Activated CD4-positive, alpha-beta memory T cell treated with anti-CD3 and anti-CD28 coated beads for 36 hours (primary cell): ENCODE results near the gene RIPOR2. TPM values are rescaled to one million over a fixed set of nuclear protein-coding genes. Genes with fewer than 3 reads are reported as not detected.
A peak's percentile ranks its signal among the peaks of the same experiment; 100 is the strongest.
"Not testable (repeated sequence)": the region's sequence is repeated elsewhere in the genome, so short reads cannot be mapped to it uniquely, and the experiment has no call there.

Experiments
- CTCF ChIA-PET: fragments of 350-600 bp; sonication (Branson Sonifier 250); formaldehyde crosslinking; loops from one replicate; lab custom pipeline; 2021; ENCODE audit warnings: antibody characterized with exemption, inconsistent platforms; lab: Charles Lee
- POLR2A ChIA-PET: fragments of 350-600 bp; sonication (Branson Sonifier 250); formaldehyde crosslinking; loops from one replicate; lab custom pipeline; 2021; ENCODE audit warnings: antibody characterized with exemption; lab: Charles Lee
- DNase-seq: peaks from one replicate; pipeline ENCODE4 v3.0.0-alpha.2; 2020
- H3K27ac Mint-ChIP-seq: one replicate; pipeline ENCODE4 v1.8.0; 2021; ENCODE audit warnings: mixed read lengths
- H3K27me3 Mint-ChIP-seq: one replicate; pipeline ENCODE4 v1.8.0; 2021; ENCODE audit warnings: mixed read lengths
- H3K36me3 Mint-ChIP-seq: one replicate; pipeline ENCODE4 v1.8.0; 2021; ENCODE audit warnings: mixed read lengths
- H3K4me1 Mint-ChIP-seq: one replicate; pipeline ENCODE4 v1.8.0; 2021; ENCODE audit warnings: low read depth, mixed read lengths
- H3K4me3 Mint-ChIP-seq: one replicate; pipeline ENCODE4 v1.8.0; 2021; ENCODE audit warnings: mild to moderate bottlenecking, mixed read lengths
- H3K9me3 Mint-ChIP-seq: one replicate; pipeline ENCODE4 v1.8.0; 2021; ENCODE audit warnings: mixed read lengths
- intact Hi-C: fragments of 100-400 bp; cut with micrococcal nuclease; formaldehyde crosslinking; loops from one replicate; pipeline ENCODE4 v1.15.1; 2023
- total RNA-seq, 2 experiments: library from RNA; stranded (reverse); gene quantifications; one replicate each; pipeline ENCODE4 v1.2.3, GENCODE V29; 2021

The RIPOR2 gene
- total RNA-seq, 2 experiments from 2014 or later = 64.5 to 68.7 TPM

GRCh38 chr6:24932832-24933231 lies 2.9 kb downstream of the RIPOR2 start:
- intact Hi-C loops = loop anchor here (1.0 to 10.0 kb wide), 10 partner anchors 9 to 1092 kb away; a partner anchor contains a TSS
- POLR2A ChIA-PET = interaction anchor here (0.6 to 6.0 kb wide), 10 partner anchors 11 to 205 kb away, joined by 3 to 45 read pairs (median 6); no protein-coding TSS in a partner anchor
- no peak for DNase-seq
- H3K27ac Mint-ChIP-seq = peak overlapping the region; percentile 97
- CTCF ChIA-PET = interaction anchor here (0.7 to 8.0 kb wide), 30 partner anchors 8 to 194 kb away, joined by 3 to 195 read pairs (median 17); no protein-coding TSS in a partner anchor
- H3K27me3 Mint-ChIP-seq = no peaks in the 10 kb centered on the region
- H3K36me3 Mint-ChIP-seq = peaks cover 14% of the 10 kb centered on the region
- no peaks in the 10 kb centered on the region for H3K9me3 Mint-ChIP-seq
- H3K4me3 Mint-ChIP-seq = peak overlapping the region; percentile 87
- peaks cover 80% of the 10 kb centered on the region for H3K4me1 Mint-ChIP-seq

- peak overlapping the region; percentile 87 for H3K4me3 Mint-ChIP-seq
- ChIA-PET CTCF (interaction anchor here (0.9 to 8.0 kb wide), 21 partner anchors 13 to 193 kb away, joined by 3 to 195 read pairs (median 24); no protein-coding TSS in a partner anchor), POLR2A (interaction anchor here (0.6 to 6.0 kb wide), 7 partner anchors 10 to 188 kb away, joined by 3 to 45 read pairs (median 6); no protein-coding TSS in a partner anchor)
- no peak for DNase-seq
- peaks cover 80% of the 10 kb centered on the region for H3K4me1 Mint-ChIP-seq
- intact Hi-C loops = loop anchor here (1.0 to 10.0 kb wide), 10 partner anchors 8 to 1093 kb away; a partner anchor contains a TSS
- H3K27me3 Mint-ChIP-seq = peaks cover 2% of the 10 kb centered on the region
- H3K27ac Mint-ChIP-seq = peak overlapping the region; percentile 97
- peaks cover 6% of the 10 kb centered on the region for H3K9me3 Mint-ChIP-seq
- H3K36me3 Mint-ChIP-seq = peaks cover 20% of the 10 kb centered on the region
Measured at GRCh38 chr6:24931718-24932691, 3.8 kb downstream of the RIPOR2 start.

GRCh38 chr6:24931296-24931695 lies 4.5 kb downstream of the RIPOR2 start:
- H3K9me3 Mint-ChIP-seq = peaks cover 7% of the 10 kb centered on the region
- CTCF ChIA-PET = interaction anchor here (1.0 to 6.9 kb wide), 5 partner anchors 20 to 87 kb away, joined by 3 to 109 read pairs (median 4); no protein-coding TSS in a partner anchor
- POLR2A ChIA-PET = interaction anchor here (1.0 kb wide), 1 partner anchor 20 kb away, joined by 3 read pairs; no protein-coding TSS in a partner anchor
- intact Hi-C loops = loop anchor here (5.0 to 10.0 kb wide), 3 partner anchors 141 to 1094 kb away; a partner anchor contains a TSS
- H3K4me1 Mint-ChIP-seq = peaks cover 78% of the 10 kb centered on the region
- H3K36me3 Mint-ChIP-seq = peaks cover 25% of the 10 kb centered on the region
- peak overlapping the region; percentile 97 for H3K27ac Mint-ChIP-seq
- H3K27me3 Mint-ChIP-seq = peaks cover 2% of the 10 kb centered on the region
- peak overlapping the region; percentile 87 for H3K4me3 Mint-ChIP-seq
- no peak for DNase-seq

- POLR2A ChIA-PET = interaction anchor here (2.8 to 3.4 kb wide), 2 partner anchors 20 to 44 kb away, joined by 17 to 19 read pairs; no protein-coding TSS in a partner anchor
- CTCF ChIA-PET = interaction anchor here (0.6 to 6.9 kb wide), 3 partner anchors 19 to 75 kb away, joined by 3 to 109 read pairs (median 3); no protein-coding TSS in a partner anchor
- Mint-ChIP-seq H3K27me3 (peaks cover 2% of the 10 kb centered on the region), H3K9me3 (peaks cover 7% of the 10 kb centered on the region), H3K36me3 (peaks cover 26% of the 10 kb centered on the region), H3K27ac (peak overlapping the region; percentile 97), H3K4me1 (peaks cover 77% of the 10 kb centered on the region), H3K4me3 (peak overlapping the region; percentile 13)
- no peak for DNase-seq
- intact Hi-C loops = loop anchor here (5.0 to 10.0 kb wide), 3 partner anchors 142 to 1094 kb away; a partner anchor contains a TSS
Measured at GRCh38 chr6:24930431-24930871, 5.3 kb downstream of the RIPOR2 start.

- peak overlapping the region; percentile 97 for H3K27ac Mint-ChIP-seq
- ChIA-PET POLR2A (interaction anchor here (0.8 to 3.4 kb wide), 3 partner anchors 19 to 78 kb away, joined by 3 to 19 read pairs (median 17); no protein-coding TSS in a partner anchor), CTCF (interaction anchor here (1.0 to 2.4 kb wide), 6 partner anchors 8 to 98 kb away, joined by 3 to 11 read pairs (median 8); no protein-coding TSS in a partner anchor)
- peaks cover 82% of the 10 kb centered on the region for H3K4me1 Mint-ChIP-seq
- peaks cover 2% of the 10 kb centered on the region for H3K27me3 Mint-ChIP-seq
- DNase-seq = peak; percentile 60
- peak overlapping the region; percentile 80 for H3K4me3 Mint-ChIP-seq
- peaks cover 7% of the 10 kb centered on the region for H3K9me3 Mint-ChIP-seq
- intact Hi-C loops = loop anchor here (1.0 kb wide), 1 partner anchor 18 kb away; no protein-coding TSS in a partner anchor
- peaks cover 22% of the 10 kb centered on the region for H3K36me3 Mint-ChIP-seq
Measured at GRCh38 chr6:24929242-24929641, 6.5 kb downstream of the RIPOR2 start.

- POLR2A ChIA-PET = interaction anchor here (0.9 to 4.1 kb wide), 6 partner anchors 8 to 64 kb away, joined by 3 to 19 read pairs (median 10); no protein-coding TSS in a partner anchor
- Mint-ChIP-seq H3K4me3 (peak overlapping the region; percentile 80), H3K27me3 (peaks cover 2% of the 10 kb centered on the region), H3K9me3 (peaks cover 7% of the 10 kb centered on the region), H3K27ac (peak overlapping the region; percentile 97), H3K36me3 (peaks cover 21% of the 10 kb centered on the region), H3K4me1 (peaks cover 81% of the 10 kb centered on the region)
- intact Hi-C loops = loop anchor here (1.0 kb wide), 3 partner anchors 8 to 113 kb away; no protein-coding TSS in a partner anchor
- no peak for DNase-seq
- CTCF ChIA-PET = interaction anchor here (0.8 to 2.4 kb wide), 8 partner anchors 9 to 107 kb away, joined by 3 to 11 read pairs (median 6); no protein-coding TSS in a partner anchor
Measured at GRCh38 chr6:24927985-24928745, 7.6 kb downstream of the RIPOR2 start.

- peaks cover 21% of the 10 kb centered on the region for H3K36me3 Mint-ChIP-seq
- H3K9me3 Mint-ChIP-seq = peaks cover 7% of the 10 kb centered on the region
- peak overlapping the region; percentile 97 for H3K27ac Mint-ChIP-seq
- ChIA-PET POLR2A (interaction anchor here (0.9 to 4.1 kb wide), 6 partner anchors 10 to 65 kb away, joined by 3 to 19 read pairs (median 16); no protein-coding TSS in a partner anchor), CTCF (interaction anchor here (0.8 to 2.4 kb wide), 8 partner anchors 9 to 108 kb away, joined by 3 to 15 read pairs (median 8); no protein-coding TSS in a partner anchor)
- peaks cover 2% of the 10 kb centered on the region for H3K27me3 Mint-ChIP-seq
- peak overlapping the region; percentile 58 for H3K4me3 Mint-ChIP-seq
- DNase-seq = peak; percentile 60
- intact Hi-C loops = no loop called here
- peaks cover 83% of the 10 kb centered on the region for H3K4me1 Mint-ChIP-seq
Measured at GRCh38 chr6:24927277-24927955, 8.3 kb downstream of the RIPOR2 start.

GRCh38 chr6:24926647-24927046 lies 9.1 kb downstream of the RIPOR2 start:
- H3K4me3 Mint-ChIP-seq = peak overlapping the region; percentile 39
- intact Hi-C loops, H3K9me3 Mint-ChIP-seq, DNase-seq, H3K27me3 Mint-ChIP-seq: not testable (repeated sequence)
- H3K4me1 Mint-ChIP-seq = peaks cover 80% of the 10 kb centered on the region
- H3K27ac Mint-ChIP-seq = peak overlapping the region; percentile 88
- peaks cover 21% of the 10 kb centered on the region for H3K36me3 Mint-ChIP-seq
- ChIA-PET POLR2A (interaction anchor here (1.6 to 4.1 kb wide), 5 partner anchors 8 to 81 kb away, joined by 4 to 16 read pairs (median 7); partner anchors contain the start of gene RIPOR2), CTCF (interaction anchor here (1.4 to 3.7 kb wide), 4 partner anchors 9 to 65 kb away, joined by 6 to 40 read pairs (median 18); partner anchors contain the start of gene RIPOR2)

- CTCF ChIA-PET = interaction anchor here (0.7 to 3.7 kb wide), 8 partner anchors 9 to 68 kb away, joined by 3 to 40 read pairs (median 6); partner anchors contain the start of gene RIPOR2
- H3K9me3 Mint-ChIP-seq = peaks cover 7% of the 10 kb centered on the region
- H3K36me3 Mint-ChIP-seq = peaks cover 17% of the 10 kb centered on the region
- H3K4me1 Mint-ChIP-seq = peaks cover 80% of the 10 kb centered on the region
- POLR2A ChIA-PET = interaction anchor here (0.8 to 4.1 kb wide), 8 partner anchors 9 to 81 kb away, joined by 3 to 16 read pairs (median 6); partner anchors contain the start of gene RIPOR2
- H3K27ac Mint-ChIP-seq = peak overlapping the region; percentile 88
- DNase-seq = no peak
- peaks cover 2% of the 10 kb centered on the region for H3K27me3 Mint-ChIP-seq
- intact Hi-C loops = no loop called here
- peak overlapping the region; percentile 39 for H3K4me3 Mint-ChIP-seq
Measured at GRCh38 chr6:24926192-24926591, 9.6 kb downstream of the RIPOR2 start.
